ENCODE data around the gene EML1. TPM values are rescaled to one million over a fixed set of nuclear protein-coding genes. Genes with fewer than 3 reads are reported as not detected.

The EML1 gene
- total RNA-seq, 2 experiments from 2014 or later, result not detected

- Mint-ChIP-seq H3K27me3 (peaks cover 10% of the 10 kb centered on the region), H3K4me3 (no peak overlapping the region), H3K4me1 (no peaks in the 10 kb centered on the region), H3K9me3 (no peaks in the 10 kb centered on the region), H3K36me3 (ENCODE audit: low read depth) (no peaks in the 10 kb centered on the region), H3K27ac (no peak overlapping the region)
- CTCF ChIA-PET, result interaction anchor here (0.6 to 1.6 kb wide), 3 partner anchors 12 to 158 kb away, joined by 3 to 4 read pairs (median 3); no protein-coding TSS in a partner anchor
- POLR2A ChIA-PET, result no interaction called here
- no peak for DNase-seq
Measured at GRCh38 chr14:99888149-99888548, 94.9 kb downstream of the EML1 start.

GRCh38 chr14:99889268-99889667, 96.1 kb downstream of the EML1 start:
- POLR2A ChIA-PET, result no interaction called here
- peaks cover 16% of the 10 kb centered on the region for H3K27me3 Mint-ChIP-seq
- CTCF ChIA-PET, result interaction anchor here (1.3 to 1.6 kb wide), 3 partner anchors 9 to 159 kb away, joined by 3 to 6 read pairs (median 4); no protein-coding TSS in a partner anchor
- H3K4me1 Mint-ChIP-seq, result no peaks in the 10 kb centered on the region
- no peaks in the 10 kb centered on the region for H3K36me3 Mint-ChIP-seq (ENCODE audit: low read depth)
- no peak for DNase-seq
- H3K27ac Mint-ChIP-seq, result no peak overlapping the region
- no peaks in the 10 kb centered on the region for H3K9me3 Mint-ChIP-seq
- H3K4me3 Mint-ChIP-seq, result no peak overlapping the region

- no peak for DNase-seq
- Mint-ChIP-seq H3K4me1 (no peaks in the 10 kb centered on the region), H3K27me3 (peaks cover 23% of the 10 kb centered on the region), H3K4me3 (no peak overlapping the region), H3K9me3 (no peaks in the 10 kb centered on the region), H3K36me3 (ENCODE audit: low read depth) (no peaks in the 10 kb centered on the region), H3K27ac (no peak overlapping the region)
- POLR2A ChIA-PET, result no interaction called here
- CTCF ChIA-PET, result no interaction called here
Measured at GRCh38 chr14:99891266-99891665, 98.1 kb downstream of the EML1 start.

- DNase-seq, result no peak
- H3K27ac Mint-ChIP-seq, result no peak overlapping the region
- H3K27me3 Mint-ChIP-seq, result peaks cover 23% of the 10 kb centered on the region
- H3K36me3 Mint-ChIP-seq (ENCODE audit: low read depth), result no peaks in the 10 kb centered on the region
- ChIA-PET CTCF (interaction anchor here (1.0 kb wide), 1 partner anchor 140 kb away, joined by 3 read pairs; no protein-coding TSS in a partner anchor), POLR2A (no interaction called here)
- H3K4me1 Mint-ChIP-seq, result no peaks in the 10 kb centered on the region
- H3K9me3 Mint-ChIP-seq, result no peaks in the 10 kb centered on the region
- H3K4me3 Mint-ChIP-seq, result no peak overlapping the region
Measured at GRCh38 chr14:99891900-99892299, 98.7 kb downstream of the EML1 start.

- ChIA-PET POLR2A (no interaction called here), CTCF (interaction anchor here (1.0 kb wide), 1 partner anchor 141 kb away, joined by 3 read pairs; no protein-coding TSS in a partner anchor)
- H3K4me1 Mint-ChIP-seq, result no peaks in the 10 kb centered on the region
- no peak for DNase-seq
- H3K27ac Mint-ChIP-seq, result no peak overlapping the region
- H3K4me3 Mint-ChIP-seq, result no peak overlapping the region
- H3K9me3 Mint-ChIP-seq, result no peaks in the 10 kb centered on the region
- peaks cover 25% of the 10 kb centered on the region for H3K27me3 Mint-ChIP-seq
- no peaks in the 10 kb centered on the region for H3K36me3 Mint-ChIP-seq (ENCODE audit: low read depth)
Measured at GRCh38 chr14:99892406-99892805, 99.2 kb downstream of the EML1 start.

- H3K36me3 Mint-ChIP-seq (ENCODE audit: low read depth), result no peaks in the 10 kb centered on the region
- ChIA-PET POLR2A (no interaction called here), CTCF (interaction anchor here (1.3 to 1.9 kb wide), 2 partner anchors 11 to 297 kb away, joined by 4 to 5 read pairs; no protein-coding TSS in a partner anchor)
- no peak overlapping the region for H3K4me3 Mint-ChIP-seq
- no peaks in the 10 kb centered on the region for H3K4me1 Mint-ChIP-seq
- peaks cover 23% of the 10 kb centered on the region for H3K27me3 Mint-ChIP-seq
- no peaks in the 10 kb centered on the region for H3K9me3 Mint-ChIP-seq
- no peak overlapping the region for H3K27ac Mint-ChIP-seq
- DNase-seq, result no peak
Measured at GRCh38 chr14:99896361-99896760, 103.1 kb downstream of the EML1 start.

- H3K4me3 Mint-ChIP-seq, result no peak overlapping the region
- peaks cover 13% of the 10 kb centered on the region for H3K27me3 Mint-ChIP-seq
- peaks cover 1% of the 10 kb centered on the region for H3K9me3 Mint-ChIP-seq
Measured at GRCh38 chr14:99899578-99900178, 106.5 kb downstream of the EML1 start.

GRCh38 chr14:99902925-99903324, 109.7 kb downstream of the EML1 start:
- ChIA-PET POLR2A (no interaction called here), CTCF (no interaction called here)
- Mint-ChIP-seq H3K36me3 (ENCODE audit: low read depth) (no peaks in the 10 kb centered on the region), H3K4me3 (no peak overlapping the region), H3K27me3 (peaks cover 4% of the 10 kb centered on the region), H3K4me1 (no peaks in the 10 kb centered on the region), H3K27ac (no peak overlapping the region), H3K9me3 (peaks cover 1% of the 10 kb centered on the region)
- DNase-seq, result no peak

More at GRCh38 chr14:99899578-99900178, 106.5 kb downstream of the EML1 start:
- no peak for DNase-seq
- ChIA-PET CTCF (interaction anchor here (0.7 to 1.7 kb wide), 19 partner anchors 11 to 829 kb away, joined by 3 to 6 read pairs (median 3); no protein-coding TSS in a partner anchor), POLR2A (no interaction called here)
- H3K4me1 Mint-ChIP-seq, result no peaks in the 10 kb centered on the region
- no peaks in the 10 kb centered on the region for H3K36me3 Mint-ChIP-seq (ENCODE audit: low read depth)
- no peak overlapping the region for H3K27ac Mint-ChIP-seq

- H3K27me3 Mint-ChIP-seq, result peaks cover 4% of the 10 kb centered on the region
- no peaks in the 10 kb centered on the region for H3K36me3 Mint-ChIP-seq (ENCODE audit: low read depth)
- H3K4me1 Mint-ChIP-seq, result no peaks in the 10 kb centered on the region
- DNase-seq, result no peak
- H3K27ac Mint-ChIP-seq, result no peak overlapping the region
- H3K4me3 Mint-ChIP-seq, result no peak overlapping the region
- ChIA-PET POLR2A (no interaction called here), CTCF (no interaction called here)
- peaks cover 1% of the 10 kb centered on the region for H3K9me3 Mint-ChIP-seq
Measured at GRCh38 chr14:99904506-99904905, 111.3 kb downstream of the EML1 start.

- H3K36me3 Mint-ChIP-seq (ENCODE audit: low read depth), result no peaks in the 10 kb centered on the region
- no peak for DNase-seq
- H3K4me1 Mint-ChIP-seq, result no peaks in the 10 kb centered on the region
- H3K4me3 Mint-ChIP-seq, result no peak overlapping the region
- ChIA-PET CTCF (no interaction called here), POLR2A (no interaction called here)
- peaks cover 1% of the 10 kb centered on the region for H3K9me3 Mint-ChIP-seq
- H3K27ac Mint-ChIP-seq, result no peak overlapping the region
- H3K27me3 Mint-ChIP-seq, result peaks cover 5% of the 10 kb centered on the region
Measured at GRCh38 chr14:99905121-99905520, 111.9 kb downstream of the EML1 start.

- peaks cover 17% of the 10 kb centered on the region for H3K27me3 Mint-ChIP-seq
- H3K9me3 Mint-ChIP-seq, result no peaks in the 10 kb centered on the region
- CTCF ChIA-PET, result no interaction called here
- no peak for DNase-seq
- POLR2A ChIA-PET, result no interaction called here
- no peak overlapping the region for H3K4me3 Mint-ChIP-seq
- H3K36me3 Mint-ChIP-seq (ENCODE audit: low read depth), result no peaks in the 10 kb centered on the region
- H3K27ac Mint-ChIP-seq, result no peak overlapping the region
- no peaks in the 10 kb centered on the region for H3K4me1 Mint-ChIP-seq
Measured at GRCh38 chr14:99907761-99908652, 114.8 kb downstream of the EML1 start.

GRCh38 chr14:99908653-99909250, 115.5 kb downstream of the EML1 start:
- Mint-ChIP-seq H3K9me3 (no peaks in the 10 kb centered on the region), H3K4me3 (no peak overlapping the region), H3K27ac (no peak overlapping the region), H3K36me3 (ENCODE audit: low read depth) (no peaks in the 10 kb centered on the region), H3K4me1 (no peaks in the 10 kb centered on the region), H3K27me3 (peaks cover 17% of the 10 kb centered on the region)
- ChIA-PET POLR2A (interaction anchor here (0.7 kb wide), 1 partner anchor 9 kb away, joined by 3 read pairs; no protein-coding TSS in a partner anchor), CTCF (no interaction called here)
- no peak for DNase-seq

- DNase-seq, result no peak
- no peaks in the 10 kb centered on the region for H3K36me3 Mint-ChIP-seq (ENCODE audit: low read depth)
- no peak overlapping the region for H3K4me3 Mint-ChIP-seq
- POLR2A ChIA-PET, result interaction anchor here (0.7 kb wide), 1 partner anchor 9 kb away, joined by 3 read pairs; no protein-coding TSS in a partner anchor
- H3K4me1 Mint-ChIP-seq, result no peaks in the 10 kb centered on the region
- no peak overlapping the region for H3K27ac Mint-ChIP-seq
- H3K27me3 Mint-ChIP-seq, result peaks cover 15% of the 10 kb centered on the region
- H3K9me3 Mint-ChIP-seq, result no peaks in the 10 kb centered on the region
- CTCF ChIA-PET, result no interaction called here
Measured at GRCh38 chr14:99909513-99910064, 116.4 kb downstream of the EML1 start.

All from activated CD4-positive, alpha-beta memory T cell treated with anti-CD3 and anti-CD28 coated beads, Interleukin-2, amount 10 ng/mL, durations not matched to agents 7 days and 5 days (primary cell).